Keratinocyte (primary cell): ENCODE data around the gene SPEF1. TPM values are rescaled to one million over a fixed set of nuclear protein-coding genes. Genes with fewer than 3 reads are reported as not detected.
A peak's percentile ranks its signal among the peaks of the same experiment; 100 is the strongest.

Source experiments
- DNase-seq: peaks from one replicate; pipeline ENCODE4 v3.0.0-alpha.2; 2011; ENCODE audit warnings: low read depth, missing footprints, low spot score
- FAIRE-seq: peaks from 2 replicates; lab custom pipeline; 2011; peaks lifted over from hg19 to GRCh38; lab: Jason Lieb, UNC
- H2AFZ ChIP-seq: 2 replicates; pipeline ENCODE4 v1.6.0; 2012; ENCODE audit warnings: low read length, control low read depth, inconsistent platforms; ENCODE audit not compliant: control insufficient read depth
- H3K27ac ChIP-seq: 2 replicates; pipeline ENCODE4 v1.5.1; 2011; ENCODE audit warnings: low read length; ENCODE audit not compliant: control insufficient read depth, insufficient read depth
- H3K27me3 ChIP-seq: 3 replicates; pipeline ENCODE4 v1.6.0; 2011; ENCODE audit warnings: low read length; ENCODE audit not compliant: control insufficient read depth, insufficient read depth; ENCODE audit errors: extremely low read depth
- H3K36me3 ChIP-seq, 2 experiments: 2 replicates in 1 of 2; 3 replicates in 1 of 2; pipeline ENCODE4 v1.5.1; 2011; ENCODE audit warnings: low read length in 2 of 2, mild to moderate bottlenecking in 1 of 2; ENCODE audit not compliant: control insufficient read depth in 2 of 2, insufficient read depth in 2 of 2; ENCODE audit errors: extremely low read depth in 1 of 2
- H3K4me1 ChIP-seq: 3 replicates; pipeline ENCODE4 v1.5.1; 2011; ENCODE audit warnings: low read length; ENCODE audit not compliant: control insufficient read depth, insufficient read depth; ENCODE audit errors: extremely low read depth
- H3K4me2 ChIP-seq: 3 replicates; pipeline ENCODE4 v1.6.0; 2011; ENCODE audit warnings: low read depth, low read length; ENCODE audit not compliant: control insufficient read depth, insufficient read depth; ENCODE audit errors: extremely low read depth
- H3K4me3 ChIP-seq, 3 experiments: fragments of 200-600 bp in 1 of 3; sonication (generic) in 1 of 3; 2 replicates in 2 of 3; 3 replicates in 1 of 3; pipeline ENCODE4 v1.5.1; 2011 to 2016; ENCODE audit warnings: low read length in 3 of 3, mild to moderate bottlenecking in 3 of 3, control low read depth in 2 of 3, inconsistent platforms in 1 of 3, low read depth in 1 of 3, mixed read lengths in 1 of 3, mixed run types in 1 of 3, moderate library complexity in 1 of 3; ENCODE audit not compliant: control insufficient read depth in 2 of 3, insufficient read depth in 2 of 3; ENCODE audit errors: extremely low read depth in 1 of 3
- H3K79me2 ChIP-seq: 2 replicates; pipeline ENCODE4 v1.6.0; 2012; ENCODE audit warnings: low read length; ENCODE audit not compliant: control insufficient read depth, insufficient read depth
- H3K9ac ChIP-seq: 3 replicates; pipeline ENCODE4 v1.6.0; 2011; ENCODE audit warnings: low read length; ENCODE audit not compliant: control insufficient read depth, insufficient read depth; ENCODE audit errors: extremely low read depth
- H3K9me1 ChIP-seq: 3 replicates; pipeline ENCODE4 v1.6.0; 2011; ENCODE audit warnings: low read length; ENCODE audit not compliant: control insufficient read depth, insufficient read depth; ENCODE audit errors: extremely low read depth
- H3K9me3 ChIP-seq: 2 replicates; pipeline ENCODE4 v1.5.1; 2012; ENCODE audit warnings: low read depth, low read length; ENCODE audit not compliant: control insufficient read depth
- H4K20me1 ChIP-seq: 3 replicates; pipeline ENCODE4 v1.6.0; 2011; ENCODE audit warnings: low read length; ENCODE audit not compliant: control insufficient read depth, insufficient read depth; ENCODE audit errors: extremely low read depth
- EZH2 ChIP-seq: IDR thresholded peaks from one replicate; pipeline ENCODE4 v1.6.1; 2012; ENCODE audit warnings: inconsistent platforms, mild to moderate bottlenecking, low read length, moderate library complexity
- dilution Hi-C: fragments of 300-500 bp; cut with MboI; formaldehyde crosslinking; loops from one replicate; pipeline ENCODE4 v1.7.0; 2020; ENCODE audit warnings: low sequenced_read_pairs; ENCODE audit not compliant: extremely low pct_ligation_motif_present
- polyA plus RNA-seq, 5 experiments: library from polyadenylated mRNA; depleted of rRNA in 3 of 5; stranded (reverse) in 3 of 5; stranded (forward) in 1 of 5; unstranded in 1 of 5; fragments of >200 nt; gene quantifications; 1 replicate in 1 of 5; 2 replicates in 3 of 5; 3 replicates in 1 of 5; pipeline versions ENCODE4 v1.2.1 to v1.2.3, GENCODE V29; 2011 to 2012; ENCODE audit warnings: missing spikeins in 2 of 5, low read depth in 1 of 5, low replicate concordance in 1 of 5
- TF ChIP-seq, protein P1 (sequence below), 3 experiments: IDR thresholded peaks in 1 of 3; conservative IDR thresholded peaks in 1 of 3; optimal IDR thresholded peaks in 1 of 3; 2 replicates in 2 of 3; 3 replicates in 1 of 3; pipeline versions ENCODE3 to v1.5.1; 2011; ENCODE audit warnings: low read length in 3 of 3, mild to moderate bottlenecking in 3 of 3, moderate library complexity in 2 of 3, control low read depth in 1 of 3, inconsistent platforms in 1 of 3; ENCODE audit not compliant: insufficient read depth in 2 of 3; ENCODE audit errors: extremely low read depth in 1 of 3

The SPEF1 gene
- polyA plus RNA-seq, 1 donor (not counting 4 experiments of a cell fraction or from before 2014, with no cell fraction given) = 0.07 TPM

DNA sequence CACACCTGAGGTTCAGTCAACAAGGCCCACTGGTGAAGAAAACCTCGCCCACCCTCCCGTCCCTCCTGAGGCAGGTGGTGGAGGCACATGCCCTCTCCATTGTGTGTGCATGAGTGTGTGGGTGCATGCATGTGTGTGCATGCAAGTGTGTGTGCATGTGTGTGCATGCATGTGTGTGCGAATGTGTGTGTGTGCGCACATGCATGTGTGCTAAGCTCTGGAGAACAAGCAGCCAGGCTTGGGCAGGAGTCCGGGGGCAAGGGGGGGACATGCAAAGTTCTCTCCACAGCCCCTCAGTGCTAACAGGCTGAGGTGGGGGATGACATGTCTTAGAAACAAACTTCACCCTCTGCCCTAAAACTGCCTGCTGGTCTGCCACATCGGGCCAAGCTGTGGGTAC lies 51.9 kb downstream of the SPEF1 start:
- H3K4me1 ChIP-seq = peaks cover 21% of the 10 kb centered on the region
- no peak for TF ChIP-seq EZH2
- TF ChIP-seq, protein P1, sequence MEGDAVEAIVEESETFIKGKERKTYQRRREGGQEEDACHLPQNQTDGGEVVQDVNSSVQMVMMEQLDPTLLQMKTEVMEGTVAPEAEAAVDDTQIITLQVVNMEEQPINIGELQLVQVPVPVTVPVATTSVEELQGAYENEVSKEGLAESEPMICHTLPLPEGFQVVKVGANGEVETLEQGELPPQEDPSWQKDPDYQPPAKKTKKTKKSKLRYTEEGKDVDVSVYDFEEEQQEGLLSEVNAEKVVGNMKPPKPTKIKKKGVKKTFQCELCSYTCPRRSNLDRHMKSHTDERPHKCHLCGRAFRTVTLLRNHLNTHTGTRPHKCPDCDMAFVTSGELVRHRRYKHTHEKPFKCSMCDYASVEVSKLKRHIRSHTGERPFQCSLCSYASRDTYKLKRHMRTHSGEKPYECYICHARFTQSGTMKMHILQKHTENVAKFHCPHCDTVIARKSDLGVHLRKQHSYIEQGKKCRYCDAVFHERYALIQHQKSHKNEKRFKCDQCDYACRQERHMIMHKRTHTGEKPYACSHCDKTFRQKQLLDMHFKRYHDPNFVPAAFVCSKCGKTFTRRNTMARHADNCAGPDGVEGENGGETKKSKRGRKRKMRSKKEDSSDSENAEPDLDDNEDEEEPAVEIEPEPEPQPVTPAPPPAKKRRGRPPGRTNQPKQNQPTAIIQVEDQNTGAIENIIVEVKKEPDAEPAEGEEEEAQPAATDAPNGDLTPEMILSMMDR (optimal IDR thresholded peaks at IDR 0.05 in 1 of 3, IDR thresholded peaks at IDR 0.05 in 1 of 3, conservative IDR thresholded peaks at IDR 0.05 in 1 of 3; ENCODE audit: extremely low read depth in 1 of 3, insufficient read depth in 2 of 3, low read length in 3 of 3) = no peak

DNA sequence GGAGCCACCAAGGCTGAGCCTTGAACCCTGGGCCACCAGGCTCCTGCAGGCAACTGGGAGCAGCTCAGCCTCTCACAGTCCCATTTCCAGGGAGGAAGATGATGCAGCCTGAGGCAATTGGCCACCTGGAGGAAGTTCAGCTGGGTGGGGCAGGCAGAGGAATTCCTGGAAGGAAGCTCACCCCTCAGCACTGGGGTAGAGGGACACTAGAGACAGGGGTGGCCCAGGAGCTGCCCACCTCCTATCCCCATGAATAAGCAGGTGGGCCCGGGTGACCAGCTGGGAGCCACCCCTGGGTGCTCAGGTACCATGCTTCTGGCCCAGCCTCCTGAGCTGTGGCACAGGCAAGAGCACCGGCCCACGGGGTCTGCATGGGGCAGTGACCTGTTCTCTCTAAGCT lies 52.4 kb downstream of the SPEF1 start:
- Histone ChIP-seq H3K9me3 (no peaks in the 10 kb centered on the region), H3K9ac (no peak overlapping the region), H3K27me3 (peaks cover 14% of the 10 kb centered on the region), H3K27ac (no peak overlapping the region), H3K4me1 (peaks cover 21% of the 10 kb centered on the region), H3K79me2 (no peaks in the 10 kb centered on the region), H3K36me3 (no peaks in the 10 kb centered on the region), H3K4me3 (no peak overlapping the region), H3K9me1 (no peaks in the 10 kb centered on the region), H3K4me2 (no peak overlapping the region), H2AFZ (no peak overlapping the region), H4K20me1 (no peaks in the 10 kb centered on the region)
- DNase-seq (no peak), FAIRE-seq (peak; percentile 59)
- TF ChIP-seq, protein P1 (optimal IDR thresholded peaks at IDR 0.05 in 1 of 3, IDR thresholded peaks at IDR 0.05 in 1 of 3, conservative IDR thresholded peaks at IDR 0.05 in 1 of 3; ENCODE audit: extremely low read depth in 1 of 3, insufficient read depth in 2 of 3, low read length in 3 of 3) = no peak
- TF ChIP-seq EZH2 = no peak
- dilution Hi-C loops = no loop called here

More for the DNA sequence above, 51.9 kb downstream of the SPEF1 start:
- Histone ChIP-seq H3K9ac (no peak overlapping the region), H3K36me3 (no peaks in the 10 kb centered on the region), H3K27ac (no peak overlapping the region), H3K27me3 (peaks cover 14% of the 10 kb centered on the region), H3K4me2 (no peak overlapping the region), H3K4me3 (no peak overlapping the region), H3K9me3 (no peaks in the 10 kb centered on the region), H3K9me1 (no peaks in the 10 kb centered on the region), H2AFZ (no peak overlapping the region), H4K20me1 (no peaks in the 10 kb centered on the region), H3K79me2 (no peaks in the 10 kb centered on the region)
- DNase-seq = no peak
- dilution Hi-C loops = no loop called here
- FAIRE-seq = no peak
